NCI-H524 treated with DMSO at 0.1 percent for 48 hours (cell line): ENCODE results near the gene JUN.
A peak's percentile ranks its signal among the peaks of the same experiment; 100 is the strongest.

Experiments used
- DNase-seq: peaks from one replicate; lab custom pipeline; 2025; lab: John Stamatoyannopoulos, UW

JUN gene

GRCh38 chr1:58783993-58784757 is at the start of gene JUN:
Gene JUN (minus strand): TSS chr1:58784047. CDS start chr1:58783070, 977 bp downstream.
- DNase-seq: peak; percentile 94

GRCh38 chr1:58833166-58833565 is 49.3 kb upstream of the JUN start:
- no peak for DNase-seq

- no peak for DNase-seq
Observed at GRCh38 chr1:58830291-58830690, 46.4 kb upstream of the JUN start.

GRCh38 chr1:58829866-58830265 is 46.0 kb upstream of the JUN start:
- no peak for DNase-seq

- DNase-seq: no peak
Observed at GRCh38 chr1:58827298-58827697, 43.5 kb upstream of the JUN start.

- no peak for DNase-seq
Observed at GRCh38 chr1:58824753-58825389, 41.0 kb upstream of the JUN start.

GRCh38 chr1:58823481-58824010 is 39.7 kb upstream of the JUN start:
- no peak for DNase-seq

GRCh38 chr1:58821309-58821708 is 37.5 kb upstream of the JUN start:
- DNase-seq: no peak

GRCh38 chr1:58818976-58819375 is 35.1 kb upstream of the JUN start:
- DNase-seq: no peak

GRCh38 chr1:58818075-58818474 is 34.2 kb upstream of the JUN start:
- DNase-seq: no peak

GRCh38 chr1:58816747-58817221 is 32.9 kb upstream of the JUN start:
- DNase-seq: no peak

- no peak for DNase-seq
Observed at GRCh38 chr1:58816072-58816746, 32.4 kb upstream of the JUN start.

- DNase-seq: no peak
Observed at GRCh38 chr1:58815686-58816071, 31.8 kb upstream of the JUN start.

- DNase-seq: no peak
Observed at GRCh38 chr1:58815069-58815685, 31.3 kb upstream of the JUN start.

GRCh38 chr1:58814251-58815068 is 30.6 kb upstream of the JUN start:
- no peak for DNase-seq

GRCh38 chr1:58813801-58814200 is 30.0 kb upstream of the JUN start:
- no peak for DNase-seq

GRCh38 chr1:58813361-58813760 is 29.5 kb upstream of the JUN start:
- no peak for DNase-seq

GRCh38 chr1:58812926-58813325 is 29.1 kb upstream of the JUN start:
- no peak for DNase-seq

- no peak for DNase-seq
Observed at GRCh38 chr1:58812468-58812867, 28.6 kb upstream of the JUN start.

- DNase-seq: no peak
Observed at GRCh38 chr1:58811303-58811702, 27.5 kb upstream of the JUN start.

- DNase-seq: no peak
Observed at GRCh38 chr1:58809325-58810010, 25.6 kb upstream of the JUN start.
